MG63 (cell line): ENCODE results near the gene DOCK7. TPM values are rescaled to one million over a fixed set of nuclear protein-coding genes. Genes with fewer than 3 reads are reported as not detected.
"Not testable (repeated sequence)": the region's sequence is repeated elsewhere in the genome, so short reads cannot be mapped to it uniquely, and the experiment has no call there.

Experiments
- DNase-seq: peaks from one replicate; pipeline ENCODE4 v3.0.0-alpha.2; 2020
- H3K27me3 ChIP-seq: fragments of 250-450 bp; sonication (Bioruptor Pico); 2 replicates; pipeline ENCODE4 v1.5.1; 2020; ENCODE audit warnings: mild to moderate bottlenecking, moderate library complexity
- H3K36me3 ChIP-seq: fragments of 250-450 bp; sonication (Bioruptor Pico); 2 replicates; pipeline ENCODE4 v1.5.1; 2020; ENCODE audit warnings: mild to moderate bottlenecking, moderate library complexity
- H3K4me3 ChIP-seq: fragments of 250-450 bp; sonication (Bioruptor Pico); 2 replicates; pipeline ENCODE4 v1.5.1; 2020; ENCODE audit warnings: mild to moderate bottlenecking, moderate library complexity
- H3K9me3 ChIP-seq: fragments of 250-450 bp; sonication (Bioruptor Pico); 2 replicates; pipeline ENCODE4 v1.5.1; 2020; ENCODE audit warnings: mild to moderate bottlenecking, moderate library complexity
- total RNA-seq: library from RNA; depleted of rRNA; stranded (reverse); fragments of >200 nt; shearing (Covaris generic); gene quantifications from 2 replicates; pipeline ENCODE4 v1.2.3, GENCODE V29; 2014; ENCODE audit warnings: low replicate concordance

The DOCK7 gene
- total RNA-seq, 1 experiment from 2014 or later: 21.9 TPM

DNA sequence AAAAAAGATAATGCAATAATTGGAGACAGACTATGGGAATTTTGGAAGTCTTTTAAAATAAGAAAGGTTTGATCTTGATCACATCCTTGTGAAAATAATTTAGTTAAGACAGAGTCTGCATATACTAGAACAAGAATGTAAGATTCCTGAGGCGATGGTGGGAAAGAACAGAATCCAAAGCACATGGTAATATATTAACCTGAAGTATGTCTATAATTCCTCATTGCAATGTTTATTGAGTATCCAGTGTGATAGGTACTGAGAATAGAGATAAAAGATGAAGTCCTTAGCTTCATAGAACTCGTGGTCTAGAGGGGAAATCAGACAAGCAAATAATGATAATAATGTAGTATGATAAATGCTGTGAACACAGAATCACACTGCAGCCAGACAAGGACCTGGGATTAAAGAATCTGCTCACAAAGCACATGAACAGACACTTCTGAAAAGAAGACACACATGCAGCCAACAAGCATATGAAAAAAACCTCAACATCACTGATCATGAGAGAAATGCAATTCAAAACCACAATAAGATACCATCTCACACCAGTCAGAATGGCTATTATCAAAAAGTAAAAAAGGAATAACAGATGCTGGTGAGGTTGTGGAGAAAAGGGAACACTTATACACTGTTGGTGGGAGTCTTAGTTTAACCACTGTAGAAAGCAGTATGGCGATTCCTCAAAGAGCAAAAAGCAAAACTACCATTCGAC is 97.8 kb downstream of the DOCK7 start:
- H3K4me3 ChIP-seq: no peak overlapping the region
- H3K36me3 ChIP-seq: no peaks in the 10 kb centered on the region
- DNase-seq: no peak
- H3K9me3 ChIP-seq: no peaks in the 10 kb centered on the region
- H3K27me3 ChIP-seq: no peaks in the 10 kb centered on the region

- Histone ChIP-seq H3K27me3 (no peaks in the 10 kb centered on the region), H3K4me3 (no peak overlapping the region), H3K36me3 (no peaks in the 10 kb centered on the region), H3K9me3 (no peaks in the 10 kb centered on the region)
- no peak for DNase-seq
Observed at GRCh38 chr1:62589321-62589720, 98.9 kb downstream of the DOCK7 start.

- no peak for DNase-seq
- no peak overlapping the region for H3K4me3 ChIP-seq
- no peaks in the 10 kb centered on the region for H3K27me3 ChIP-seq
- H3K36me3 ChIP-seq: peaks cover under 1% of the 10 kb centered on the region; the same call in 1 of the 2 replicates
- H3K9me3 ChIP-seq: no peaks in the 10 kb centered on the region
Observed at GRCh38 chr1:62588000-62588399, 100.2 kb downstream of the DOCK7 start.

DNA sequence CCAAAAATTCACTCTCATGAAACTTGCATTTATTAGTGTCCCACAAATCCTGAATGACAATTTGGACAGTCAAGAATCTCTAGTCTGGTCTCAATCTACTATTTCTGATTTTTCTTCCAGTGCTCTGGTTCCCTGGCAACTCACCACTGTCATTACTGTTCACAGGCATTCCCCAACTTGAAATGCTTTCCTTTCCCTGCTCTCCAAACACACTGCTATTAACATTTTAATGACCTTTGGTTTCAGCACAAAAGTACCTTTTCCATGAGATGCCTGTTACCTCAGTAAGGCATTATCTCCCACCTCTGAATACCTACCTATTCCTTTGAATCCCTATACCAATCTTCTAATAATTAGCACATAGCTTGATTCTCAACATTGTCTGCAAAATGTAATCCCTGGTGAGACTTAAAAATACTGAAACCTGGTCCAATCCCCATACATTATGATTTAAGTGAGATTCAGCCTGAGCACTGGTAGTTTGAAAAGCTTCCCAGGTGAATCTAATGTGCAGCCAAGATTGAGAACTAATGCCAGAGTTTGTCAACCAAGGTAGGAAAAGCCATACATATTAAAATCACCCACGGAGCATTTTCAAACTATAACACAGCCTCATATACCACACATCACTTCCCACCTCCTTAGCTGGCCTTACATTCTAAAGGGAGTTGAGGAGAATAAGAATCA is 102.6 kb downstream of the DOCK7 start:
- Histone ChIP-seq H3K4me3 (no peak overlapping the region), H3K9me3 (no peaks in the 10 kb centered on the region), H3K36me3 (peaks cover 4% of the 10 kb centered on the region; the same call in 1 of the 2 replicates), H3K27me3 (no peaks in the 10 kb centered on the region)
- no peak for DNase-seq

GRCh38 chr1:62573675-62574074 is 114.5 kb downstream of the DOCK7 start:
- Histone ChIP-seq H3K4me3 (no peak overlapping the region), H3K9me3 (0 out of 2 replicates have a peak, but pooled peaks cover 3% of the 10 kb centered on the region), H3K27me3 (no peaks in the 10 kb centered on the region), H3K36me3 (no peaks in the 10 kb centered on the region; the same call in 1 of the 2 replicates)
- no peak for DNase-seq

- Histone ChIP-seq H3K4me3 (no peak overlapping the region), H3K27me3 (no peaks in the 10 kb centered on the region), H3K36me3 (no peaks in the 10 kb centered on the region; the same call in 1 of the 2 replicates), H3K9me3 (0 out of 2 replicates have a peak, but pooled peaks cover 3% of the 10 kb centered on the region)
- no peak for DNase-seq
Observed at GRCh38 chr1:62572476-62572875, 115.7 kb downstream of the DOCK7 start.

- DNase-seq, H3K27me3 ChIP-seq, H3K4me3 ChIP-seq, H3K9me3 ChIP-seq, H3K36me3 ChIP-seq: not testable (repeated sequence)
Observed at GRCh38 chr1:62571517-62571916, 116.7 kb downstream of the DOCK7 start.

DNA sequence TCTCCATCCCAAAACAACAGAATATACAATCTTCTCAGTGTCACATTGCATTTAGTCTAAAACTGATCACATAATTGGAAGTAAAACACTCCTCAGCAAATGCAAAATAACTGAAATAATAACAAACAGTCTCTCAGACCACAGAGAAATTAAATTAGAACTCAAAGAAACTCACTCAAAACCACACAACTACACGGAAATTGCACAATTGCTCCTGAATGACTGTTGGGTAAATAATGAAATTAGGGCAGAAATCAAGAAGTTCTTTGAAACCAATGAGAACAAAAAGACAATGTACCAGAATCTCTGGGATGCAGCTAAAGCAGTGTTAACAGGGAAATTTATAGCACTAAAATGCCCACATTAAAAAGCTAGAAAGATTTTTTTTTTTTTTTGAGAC is 120.3 kb downstream of the DOCK7 start:
- H3K4me3 ChIP-seq, H3K9me3 ChIP-seq, H3K36me3 ChIP-seq, H3K27me3 ChIP-seq, DNase-seq: not testable (repeated sequence)

GRCh38 chr1:62567182-62567581 is 121.0 kb downstream of the DOCK7 start:
- H3K27me3 ChIP-seq, H3K36me3 ChIP-seq, H3K4me3 ChIP-seq, H3K9me3 ChIP-seq, DNase-seq: not testable (repeated sequence)

DNA sequence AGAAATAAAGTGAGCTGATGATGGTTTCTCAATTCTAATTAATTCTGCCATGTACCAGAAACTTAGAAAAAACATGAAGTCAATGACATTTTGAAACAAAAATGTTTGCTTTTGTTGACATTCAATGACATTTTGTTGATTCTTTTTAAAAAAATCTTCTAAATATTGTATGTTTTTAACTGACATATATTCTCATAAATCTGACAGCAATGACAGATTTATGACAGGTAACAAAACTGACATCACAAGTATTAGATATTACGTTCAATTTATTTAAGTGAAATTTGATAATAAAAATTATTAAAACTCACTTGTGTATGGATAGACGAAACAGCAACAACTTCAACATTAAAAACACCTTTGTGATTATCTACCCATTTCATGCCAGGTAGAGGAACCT is 126.9 kb downstream of the DOCK7 start:
- no peaks in the 10 kb centered on the region for H3K27me3 ChIP-seq

GRCh38 chr1:62544570-62544969 is 143.6 kb downstream of the DOCK7 start:
- Histone ChIP-seq H3K36me3 (peaks cover under 1% of the 10 kb centered on the region; the same call in 1 of the 2 replicates), H3K4me3 (no peak overlapping the region), H3K27me3 (no peaks in the 10 kb centered on the region), H3K9me3 (no peaks in the 10 kb centered on the region)
- no peak for DNase-seq

More for the DNA sequence above, 126.9 kb downstream of the DOCK7 start:
- DNase-seq: no peak
- Histone ChIP-seq H3K4me3 (no peak overlapping the region), H3K9me3 (no peaks in the 10 kb centered on the region), H3K36me3 (no peaks in the 10 kb centered on the region)

- no peaks in the 10 kb centered on the region for H3K9me3 ChIP-seq
- no peaks in the 10 kb centered on the region for H3K27me3 ChIP-seq
- DNase-seq: no peak
- H3K36me3 ChIP-seq: peaks cover 18% of the 10 kb centered on the region
- H3K4me3 ChIP-seq: no peak overlapping the region
Observed at GRCh38 chr1:62541048-62541447, 147.1 kb downstream of the DOCK7 start.

DNA sequence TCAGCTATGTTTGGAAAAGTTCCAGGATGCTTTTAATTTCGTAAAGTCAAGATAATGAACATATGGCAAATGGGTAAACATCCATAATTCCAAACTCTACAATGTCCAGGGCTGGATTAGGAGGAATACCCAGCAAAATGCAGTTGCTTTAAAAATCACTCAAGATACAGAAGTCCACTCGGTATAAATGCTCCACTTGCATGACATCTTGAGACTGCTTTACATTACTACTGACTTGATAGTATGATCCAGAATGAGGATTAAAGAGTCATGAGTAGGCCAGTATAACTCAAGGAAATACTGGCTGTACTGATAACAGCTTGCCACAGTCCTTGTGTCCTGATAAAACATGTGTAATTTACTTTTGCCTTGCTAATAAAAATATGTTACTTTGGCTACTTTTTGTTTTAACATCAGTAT is 149.1 kb downstream of the DOCK7 start:
- Histone ChIP-seq H3K36me3 (peaks cover 18% of the 10 kb centered on the region), H3K9me3 (no peaks in the 10 kb centered on the region)
- DNase-seq: no peak

GRCh38 chr1:62536865-62537264 is 151.3 kb downstream of the DOCK7 start:
- peaks cover 18% of the 10 kb centered on the region for H3K36me3 ChIP-seq

More for the DNA sequence above, 149.1 kb downstream of the DOCK7 start:
- Histone ChIP-seq H3K27me3 (no peaks in the 10 kb centered on the region), H3K4me3 (no peak overlapping the region)

DNA sequence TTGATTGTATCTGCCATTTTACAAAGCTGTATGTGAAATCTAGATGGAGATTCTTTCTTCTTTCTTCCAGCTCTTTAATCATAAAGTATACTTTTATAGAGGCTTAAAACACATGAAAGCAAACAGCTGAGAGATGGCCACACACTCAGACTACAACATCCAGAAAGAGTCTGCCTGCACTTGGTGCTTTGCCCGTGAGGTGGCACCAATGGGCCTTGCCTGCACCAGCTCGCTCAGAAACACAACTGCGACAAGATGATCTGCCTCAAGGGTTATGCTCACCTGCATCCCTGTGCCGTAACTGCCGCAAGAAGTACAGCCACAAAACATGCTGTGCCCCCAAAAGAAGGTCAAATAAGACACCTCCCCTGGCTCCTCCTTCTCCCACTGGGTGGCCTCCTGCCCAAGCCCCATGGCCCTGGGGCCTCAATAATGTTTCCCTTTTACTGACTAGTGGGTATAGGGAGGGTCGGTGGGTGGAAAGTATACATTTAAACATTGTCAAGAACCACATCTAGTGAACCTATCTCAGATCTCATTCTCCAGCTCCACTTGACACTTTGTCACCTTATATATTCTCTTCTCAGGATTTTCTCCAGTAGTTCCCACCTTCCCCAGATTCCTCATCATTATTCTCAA is 157.6 kb downstream of the DOCK7 start:
- H3K9me3 ChIP-seq: no peaks in the 10 kb centered on the region
- H3K27me3 ChIP-seq: no peaks in the 10 kb centered on the region
- H3K4me3 ChIP-seq: no peak overlapping the region
- no peak for DNase-seq
- no peaks in the 10 kb centered on the region; the same call in none of the 2 replicates for H3K36me3 ChIP-seq

More at GRCh38 chr1:62536865-62537264, 151.3 kb downstream of the DOCK7 start:
- Histone ChIP-seq H3K9me3 (no peaks in the 10 kb centered on the region), H3K4me3 (no peak overlapping the region), H3K27me3 (no peaks in the 10 kb centered on the region)
- DNase-seq: no peak

GRCh38 chr1:62529227-62529626 is 159.0 kb downstream of the DOCK7 start:
- no peak for DNase-seq
- Histone ChIP-seq H3K9me3 (no peaks in the 10 kb centered on the region), H3K4me3 (no peak overlapping the region), H3K36me3 (no peaks in the 10 kb centered on the region; the same call in none of the 2 replicates), H3K27me3 (no peaks in the 10 kb centered on the region)

DNA sequence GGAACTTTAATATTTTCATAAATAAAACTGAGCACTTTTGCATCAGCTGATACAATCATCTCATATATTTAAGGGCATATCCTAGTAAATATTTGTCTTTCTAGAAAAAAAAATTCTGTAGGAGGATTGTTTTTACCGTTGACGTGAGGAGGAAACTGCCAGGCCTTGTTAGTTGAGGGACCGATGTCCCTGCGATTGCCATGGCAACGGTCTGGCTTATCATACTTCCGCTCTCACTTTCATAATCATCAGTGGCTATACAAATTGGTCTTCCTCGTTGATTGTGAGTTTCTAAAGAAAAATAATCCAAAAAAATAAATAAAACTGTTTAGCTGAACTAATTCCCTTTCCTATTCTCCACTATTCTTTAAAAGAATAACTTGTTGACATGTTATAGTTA is 160.2 kb downstream of the DOCK7 start:
- no peak for DNase-seq
- Histone ChIP-seq H3K9me3 (no peaks in the 10 kb centered on the region), H3K27me3 (no peaks in the 10 kb centered on the region), H3K4me3 (no peak overlapping the region), H3K36me3 (no peaks in the 10 kb centered on the region; the same call in none of the 2 replicates)
